ENCODE measurements around the gene MRTFB. TPM values are rescaled to one million over a fixed set of nuclear protein-coding genes. Genes with fewer than 3 reads are reported as not detected.

Gene MRTFB
- total RNA-seq, 1 experiment from 2014 or later: 29.8 TPM

- no peak for DNase-seq (ENCODE audit: low spot score)
- Histone ChIP-seq H3K27ac (ENCODE audit: low read depth, low read length, poor library complexity, severe bottlenecking) (no peak overlapping the region), H3K36me3 (ENCODE audit: insufficient read depth, low read length, poor library complexity, severe bottlenecking) (no peaks in the 10 kb centered on the region), H3K9me3 (ENCODE audit: low read depth, low read length, poor library complexity, severe bottlenecking) (no peaks in the 10 kb centered on the region), H3K4me1 (ENCODE audit: insufficient read depth, low read length, poor library complexity, severe bottlenecking) (peaks cover 6% of the 10 kb centered on the region), H3K27me3 (replicated peaks; ENCODE audit: insufficient read depth, low read depth, low read length, poor library complexity) (no peaks in the 10 kb centered on the region), H3K4me3 (ENCODE audit: low read depth, low read length, poor library complexity, severe bottlenecking) (no peak overlapping the region)
- CTCF ChIA-PET: no interaction called here
- POLR2A ChIA-PET (ENCODE audit: low non-redundant PET): no interaction called here
- BruUV-seq (replicated peaks): no TSS peak
- intact Hi-C loops (cut with micrococcal nuclease; ENCODE audit: unreplicated experiment): no loop called here
- TF ChIP-seq EZH2 (IDR thresholded peaks at IDR 0.05; ENCODE audit: borderline replicate concordance, low read depth, low read length, poor library complexity, severe bottlenecking) (no peak), CTCF (conservative IDR thresholded peaks at IDR 0.05; ENCODE audit: low read depth, low read length) (no peak)
Observed at GRCh38 chr16:14199199-14199598, 128.1 kb downstream of the MRTFB start.

GRCh38 chr16:14199624-14200023 is 128.5 kb downstream of the MRTFB start:
- H3K27me3 ChIP-seq (replicated peaks; ENCODE audit: insufficient read depth, low read depth, low read length, poor library complexity): no peaks in the 10 kb centered on the region
- ChIA-PET CTCF (no interaction called here), POLR2A (ENCODE audit: low non-redundant PET) (no interaction called here)
- no TSS peak for BruUV-seq (replicated peaks)
- DNase-seq (ENCODE audit: low spot score): no peak
- H3K36me3 ChIP-seq (ENCODE audit: insufficient read depth, low read length, poor library complexity, severe bottlenecking): no peaks in the 10 kb centered on the region
- intact Hi-C loops (cut with micrococcal nuclease; ENCODE audit: unreplicated experiment): no loop called here
- no peak for TF ChIP-seq EZH2 (IDR thresholded peaks at IDR 0.05; ENCODE audit: borderline replicate concordance, low read depth, low read length, poor library complexity, severe bottlenecking)
- no peak for TF ChIP-seq CTCF (conservative IDR thresholded peaks at IDR 0.05; ENCODE audit: low read depth, low read length)
- peaks cover 6% of the 10 kb centered on the region for H3K4me1 ChIP-seq (ENCODE audit: insufficient read depth, low read length, poor library complexity, severe bottlenecking)
- no peak overlapping the region for H3K27ac ChIP-seq (ENCODE audit: low read depth, low read length, poor library complexity, severe bottlenecking)
- no peak overlapping the region for H3K4me3 ChIP-seq (ENCODE audit: low read depth, low read length, poor library complexity, severe bottlenecking)
- H3K9me3 ChIP-seq (ENCODE audit: low read depth, low read length, poor library complexity, severe bottlenecking): no peaks in the 10 kb centered on the region

- H3K27ac ChIP-seq (ENCODE audit: low read depth, low read length, poor library complexity, severe bottlenecking): no peak overlapping the region
- CTCF ChIA-PET: interaction anchor here (0.6 kb wide), 1 partner anchor 385 kb away, joined by 3 read pairs; no protein-coding TSS in a partner anchor
- POLR2A ChIA-PET (ENCODE audit: low non-redundant PET): interaction anchor here (0.6 kb wide), 1 partner anchor 95 kb away, joined by 4 read pairs; no protein-coding TSS in a partner anchor
Observed at GRCh38 chr16:14202095-14202494, 131.0 kb downstream of the MRTFB start.

More at GRCh38 chr16:14202095-14202494, 131.0 kb downstream of the MRTFB start:
- no TSS peak for BruUV-seq (replicated peaks)
- Histone ChIP-seq H3K36me3 (ENCODE audit: insufficient read depth, low read length, poor library complexity, severe bottlenecking) (no peaks in the 10 kb centered on the region), H3K27me3 (replicated peaks; ENCODE audit: insufficient read depth, low read depth, low read length, poor library complexity) (no peaks in the 10 kb centered on the region), H3K4me1 (ENCODE audit: insufficient read depth, low read length, poor library complexity, severe bottlenecking) (no peaks in the 10 kb centered on the region), H3K9me3 (ENCODE audit: low read depth, low read length, poor library complexity, severe bottlenecking) (no peaks in the 10 kb centered on the region), H3K4me3 (ENCODE audit: low read depth, low read length, poor library complexity, severe bottlenecking) (no peak overlapping the region)
- DNase-seq (ENCODE audit: low spot score): no peak
- intact Hi-C loops (cut with micrococcal nuclease; ENCODE audit: unreplicated experiment): no loop called here
- TF ChIP-seq EZH2 (IDR thresholded peaks at IDR 0.05; ENCODE audit: borderline replicate concordance, low read depth, low read length, poor library complexity, severe bottlenecking) (no peak), CTCF (conservative IDR thresholded peaks at IDR 0.05; ENCODE audit: low read depth, low read length) (no peak)
